GM23338 (cell line): Measurements from ENCODE around the gene ARHGEF11. TPM values are rescaled to one million over a fixed set of nuclear protein-coding genes. Genes with fewer than 3 reads are reported as not detected.

ENCODE experiments used
- ATAC-seq: fragments of 200-7000 bp; cut with Tn5 transposase; 3 replicates; pipeline ENCODE4 v1.9.1; 2020
- DNase-seq: peaks from one replicate; pipeline ENCODE4 v3.0.0-alpha.2; 2015; ENCODE audit warnings: low spot score
- H2AFZ ChIP-seq: fragments of 200-600 bp; sonication (generic); 2 replicates; pipeline ENCODE4 v1.8.0; 2016; ENCODE audit warnings: antibody characterized with exemption, mild to moderate bottlenecking, moderate library complexity
- H3F3A ChIP-seq: fragments of 200-600 bp; sonication (generic); replicated peaks from 2 replicates; pipeline ENCODE4 v1.8.0; 2017; ENCODE audit warnings: antibody characterized with exemption, mixed run types, low read depth
- H3K27ac ChIP-seq: fragments of 200-600 bp; sonication (generic); 2 replicates; pipeline ENCODE4 v1.6.1; 2016; ENCODE audit warnings: low read depth
- H3K27me3 ChIP-seq: fragments of 200-600 bp; sonication (generic); 2 replicates; pipeline ENCODE4 v1.8.0; 2016; ENCODE audit warnings: mild to moderate bottlenecking, mixed run types, moderate library complexity; ENCODE audit not compliant: insufficient read depth
- H3K36me3 ChIP-seq: fragments of 200-600 bp; sonication (generic); 2 replicates; pipeline ENCODE4 v1.8.0; 2016; ENCODE audit warnings: mild to moderate bottlenecking; ENCODE audit not compliant: insufficient read depth
- H3K4me1 ChIP-seq: fragments of 200-600 bp; sonication (generic); 2 replicates; pipeline ENCODE4 v1.8.0; 2016; ENCODE audit warnings: mild to moderate bottlenecking, moderate library complexity; ENCODE audit not compliant: insufficient read depth
- H3K4me2 ChIP-seq: fragments of 200-600 bp; sonication (generic); 2 replicates; pipeline ENCODE4 v1.7.1; 2017; ENCODE audit warnings: mixed run types
- H3K4me3 ChIP-seq: fragments of 200-600 bp; sonication (generic); 2 replicates; pipeline ENCODE4 v1.6.1; 2016; ENCODE audit warnings: mixed run types
- H3K79me2 ChIP-seq: fragments of 200-600 bp; sonication (generic); replicated peaks from 2 replicates; pipeline ENCODE4 v1.8.0; 2017; ENCODE audit warnings: mild to moderate bottlenecking; ENCODE audit not compliant: insufficient read depth
- H3K9me2 ChIP-seq: fragments of 200-600 bp; sonication (generic); 2 replicates; pipeline ENCODE4 v1.8.0; 2017; ENCODE audit not compliant: insufficient read depth
- H4K20me1 ChIP-seq: fragments of 200-600 bp; sonication (generic); replicated peaks from 2 replicates; pipeline ENCODE4 v1.8.0; 2017; ENCODE audit warnings: mild to moderate bottlenecking; ENCODE audit not compliant: insufficient read depth
- H3K27ac Mint-ChIP-seq: 2 replicates; pipeline ENCODE4 v1.8.0; 2020; ENCODE audit warnings: inconsistent platforms, mild to moderate bottlenecking, moderate library complexity, mixed read lengths
- H3K27me3 Mint-ChIP-seq: 3 replicates; pipeline ENCODE4 v1.8.0; 2022; ENCODE audit warnings: low read depth, mild to moderate bottlenecking, moderate library complexity, mixed read lengths, inconsistent platforms; ENCODE audit not compliant: insufficient read depth, poor library complexity
- H3K36me3 Mint-ChIP-seq: 3 replicates; pipeline ENCODE4 v1.8.0; 2021; ENCODE audit warnings: low read depth, mild to moderate bottlenecking, inconsistent platforms, moderate library complexity, mixed read lengths
- H3K4me1 Mint-ChIP-seq: 3 replicates; pipeline ENCODE4 v1.8.0; 2020; ENCODE audit warnings: mild to moderate bottlenecking, inconsistent platforms, mixed read lengths
- H3K4me3 Mint-ChIP-seq: 3 replicates; pipeline ENCODE4 v1.8.0; 2021; ENCODE audit warnings: moderate library complexity, mild to moderate bottlenecking, inconsistent platforms, mixed read lengths
- H3K9me3 Mint-ChIP-seq: 3 replicates; pipeline ENCODE4 v1.8.0; 2020; ENCODE audit warnings: moderate library complexity, mild to moderate bottlenecking, inconsistent platforms, mixed read lengths
- CREB1 ChIP-seq: fragments of 250-450 bp; sonication (Bioruptor Pico); IDR thresholded peaks from 2 replicates; pipeline ENCODE4 v1.5.0; 2020; ENCODE audit warnings: low read depth, mild to moderate bottlenecking, moderate library complexity
- JUNB ChIP-seq: IDR thresholded peaks from one replicate; pipeline ENCODE4 v1.6.1; 2016; ENCODE audit warnings: antibody characterized with exemption; ENCODE audit not compliant: unreplicated experiment
- POLR2AphosphoS5 ChIP-seq: IDR thresholded peaks from 2 replicates; pipeline ENCODE4 v1.6.1; 2016; ENCODE audit warnings: antibody characterized with exemption, low read depth
- STAT1 ChIP-seq: IDR thresholded peaks from one replicate; pipeline ENCODE4 v1.6.1; 2016; ENCODE audit warnings: antibody characterized with exemption; ENCODE audit not compliant: unreplicated experiment
- ZNF114 ChIP-seq: fragments of 250-450 bp; sonication (Bioruptor Pico); IDR thresholded peaks from 2 replicates; pipeline ENCODE4 v1.5.0; 2020; ENCODE audit warnings: mild to moderate bottlenecking, moderate library complexity
- ZNF331 ChIP-seq: fragments of 250-450 bp; sonication (Bioruptor Pico); IDR thresholded peaks from 2 replicates; pipeline ENCODE4 v1.5.0; 2020; ENCODE audit warnings: low read depth, mild to moderate bottlenecking, moderate library complexity
- polyA plus RNA-seq: library from polyadenylated mRNA; unstranded; fragments of >200 nt; fragmentation: Nextera tagmentation; extraction: Ambion mirVana; gene quantifications from 2 replicates; pipeline ENCODE4 v1.2.1, GENCODE V29; 2016
- total RNA-seq: library from RNA; depleted of rRNA; stranded (reverse); fragments of >200 nt; shearing (Covaris generic); gene quantifications from 2 replicates; pipeline ENCODE4 v1.2.3, GENCODE V29; 2014
- TF ChIP-seq, protein P1 (sequence below): IDR thresholded peaks from one replicate; pipeline ENCODE4 v1.6.1; 2018; ENCODE audit warnings: antibody characterized with exemption; ENCODE audit not compliant: unreplicated experiment
- TF ChIP-seq, protein P2 (sequence below): IDR thresholded peaks from 2 replicates; pipeline ENCODE4 v1.6.1; 2016; ENCODE audit warnings: antibody characterized with exemption
- TF ChIP-seq, protein P3 (sequence below), 2 experiments: fragments of 200-600 bp in 1 of 2; sonication (generic) in 1 of 2; conservative IDR thresholded peaks; 2 replicates each; pipeline versions ENCODE4 v1.5.1 to v1.6.1; 2016 to 2017; ENCODE audit warnings: antibody characterized with exemption in 2 of 2, low read depth in 2 of 2, mild to moderate bottlenecking in 2 of 2, moderate library complexity in 1 of 2

ARHGEF11 gene
- total and polyA plus RNA-seq, 2 experiments from 2014 or later = 12.3 to 33.7 TPM

DNA sequence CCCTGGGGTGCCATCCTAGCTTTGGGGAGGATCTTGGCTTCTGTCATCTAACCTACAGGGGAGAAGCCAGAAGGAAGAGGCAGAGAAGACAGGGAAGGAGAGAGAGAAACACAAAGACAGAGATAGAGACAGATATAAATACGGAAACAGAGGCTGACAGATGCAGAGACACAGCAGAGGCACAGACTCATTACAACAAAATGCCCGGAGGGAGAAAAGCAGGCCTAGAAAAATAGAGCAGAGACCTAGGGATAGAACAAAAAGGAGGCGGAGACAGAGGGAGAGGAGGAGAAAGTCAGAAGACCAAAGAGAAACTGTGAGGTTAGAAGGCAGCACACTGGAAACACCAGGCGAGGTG, 150.1 kb downstream of the ARHGEF11 start (continued):
- TF ChIP-seq, protein P1, sequence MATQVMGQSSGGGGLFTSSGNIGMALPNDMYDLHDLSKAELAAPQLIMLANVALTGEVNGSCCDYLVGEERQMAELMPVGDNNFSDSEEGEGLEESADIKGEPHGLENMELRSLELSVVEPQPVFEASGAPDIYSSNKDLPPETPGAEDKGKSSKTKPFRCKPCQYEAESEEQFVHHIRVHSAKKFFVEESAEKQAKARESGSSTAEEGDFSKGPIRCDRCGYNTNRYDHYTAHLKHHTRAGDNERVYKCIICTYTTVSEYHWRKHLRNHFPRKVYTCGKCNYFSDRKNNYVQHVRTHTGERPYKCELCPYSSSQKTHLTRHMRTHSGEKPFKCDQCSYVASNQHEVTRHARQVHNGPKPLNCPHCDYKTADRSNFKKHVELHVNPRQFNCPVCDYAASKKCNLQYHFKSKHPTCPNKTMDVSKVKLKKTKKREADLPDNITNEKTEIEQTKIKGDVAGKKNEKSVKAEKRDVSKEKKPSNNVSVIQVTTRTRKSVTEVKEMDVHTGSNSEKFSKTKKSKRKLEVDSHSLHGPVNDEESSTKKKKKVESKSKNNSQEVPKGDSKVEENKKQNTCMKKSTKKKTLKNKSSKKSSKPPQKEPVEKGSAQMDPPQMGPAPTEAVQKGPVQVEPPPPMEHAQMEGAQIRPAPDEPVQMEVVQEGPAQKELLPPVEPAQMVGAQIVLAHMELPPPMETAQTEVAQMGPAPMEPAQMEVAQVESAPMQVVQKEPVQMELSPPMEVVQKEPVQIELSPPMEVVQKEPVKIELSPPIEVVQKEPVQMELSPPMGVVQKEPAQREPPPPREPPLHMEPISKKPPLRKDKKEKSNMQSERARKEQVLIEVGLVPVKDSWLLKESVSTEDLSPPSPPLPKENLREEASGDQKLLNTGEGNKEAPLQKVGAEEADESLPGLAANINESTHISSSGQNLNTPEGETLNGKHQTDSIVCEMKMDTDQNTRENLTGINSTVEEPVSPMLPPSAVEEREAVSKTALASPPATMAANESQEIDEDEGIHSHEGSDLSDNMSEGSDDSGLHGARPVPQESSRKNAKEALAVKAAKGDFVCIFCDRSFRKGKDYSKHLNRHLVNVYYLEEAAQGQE = no peak
- TF ChIP-seq JUNB = no peak
- TF ChIP-seq CREB1 (CRISPR knock-in tag) = no peak
- TF ChIP-seq, protein P2, sequence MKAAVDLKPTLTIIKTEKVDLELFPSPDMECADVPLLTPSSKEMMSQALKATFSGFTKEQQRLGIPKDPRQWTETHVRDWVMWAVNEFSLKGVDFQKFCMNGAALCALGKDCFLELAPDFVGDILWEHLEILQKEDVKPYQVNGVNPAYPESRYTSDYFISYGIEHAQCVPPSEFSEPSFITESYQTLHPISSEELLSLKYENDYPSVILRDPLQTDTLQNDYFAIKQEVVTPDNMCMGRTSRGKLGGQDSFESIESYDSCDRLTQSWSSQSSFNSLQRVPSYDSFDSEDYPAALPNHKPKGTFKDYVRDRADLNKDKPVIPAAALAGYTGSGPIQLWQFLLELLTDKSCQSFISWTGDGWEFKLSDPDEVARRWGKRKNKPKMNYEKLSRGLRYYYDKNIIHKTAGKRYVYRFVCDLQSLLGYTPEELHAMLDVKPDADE = no peak
- no peak for TF ChIP-seq STAT1

DNA sequence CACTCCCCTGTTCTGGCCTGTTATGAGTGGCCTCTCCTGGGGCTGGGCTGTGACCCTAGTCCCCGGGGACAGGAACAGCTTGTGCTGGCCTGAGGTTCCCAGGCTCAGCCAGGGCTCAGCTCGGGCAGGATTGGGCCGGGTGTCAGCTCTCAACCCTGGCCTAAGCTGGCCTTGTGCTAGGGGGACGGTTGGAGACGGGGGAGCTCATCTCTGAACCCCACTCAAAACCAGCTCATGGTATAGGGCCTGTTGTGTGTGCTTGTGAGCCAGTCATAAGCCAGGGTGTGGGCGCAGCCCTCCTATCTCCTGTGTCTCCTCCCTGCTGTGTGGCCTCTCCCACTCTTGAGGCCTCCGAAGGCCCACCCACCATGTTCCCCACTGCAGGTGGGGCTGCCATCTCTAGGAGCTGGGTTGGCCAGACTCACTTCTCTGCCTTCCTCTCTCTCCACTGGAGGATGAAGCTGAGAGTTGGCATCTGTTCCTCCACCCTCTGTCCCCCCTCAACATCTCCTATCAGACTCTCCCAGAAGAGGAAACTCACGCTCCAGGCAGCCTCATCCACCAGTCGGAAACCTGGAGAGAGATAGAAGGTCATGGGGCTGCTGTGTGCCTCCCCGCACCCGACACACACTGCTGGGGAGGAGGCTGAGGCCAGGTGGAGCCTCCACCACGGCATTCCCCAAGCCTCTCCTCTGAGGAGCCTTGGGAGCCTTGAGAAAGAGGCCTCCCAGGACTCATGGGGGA, 150.7 kb downstream of the ARHGEF11 start:
- TF ChIP-seq, protein P3, sequence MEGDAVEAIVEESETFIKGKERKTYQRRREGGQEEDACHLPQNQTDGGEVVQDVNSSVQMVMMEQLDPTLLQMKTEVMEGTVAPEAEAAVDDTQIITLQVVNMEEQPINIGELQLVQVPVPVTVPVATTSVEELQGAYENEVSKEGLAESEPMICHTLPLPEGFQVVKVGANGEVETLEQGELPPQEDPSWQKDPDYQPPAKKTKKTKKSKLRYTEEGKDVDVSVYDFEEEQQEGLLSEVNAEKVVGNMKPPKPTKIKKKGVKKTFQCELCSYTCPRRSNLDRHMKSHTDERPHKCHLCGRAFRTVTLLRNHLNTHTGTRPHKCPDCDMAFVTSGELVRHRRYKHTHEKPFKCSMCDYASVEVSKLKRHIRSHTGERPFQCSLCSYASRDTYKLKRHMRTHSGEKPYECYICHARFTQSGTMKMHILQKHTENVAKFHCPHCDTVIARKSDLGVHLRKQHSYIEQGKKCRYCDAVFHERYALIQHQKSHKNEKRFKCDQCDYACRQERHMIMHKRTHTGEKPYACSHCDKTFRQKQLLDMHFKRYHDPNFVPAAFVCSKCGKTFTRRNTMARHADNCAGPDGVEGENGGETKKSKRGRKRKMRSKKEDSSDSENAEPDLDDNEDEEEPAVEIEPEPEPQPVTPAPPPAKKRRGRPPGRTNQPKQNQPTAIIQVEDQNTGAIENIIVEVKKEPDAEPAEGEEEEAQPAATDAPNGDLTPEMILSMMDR (conservative IDR thresholded peaks at IDR 0.05; ENCODE audit: low read depth in 2 of 2) = no peak
- TF ChIP-seq CREB1 (CRISPR knock-in tag) = no peak
- TF ChIP-seq ZNF331 (CRISPR knock-in tag) = no peak
- TF ChIP-seq POLR2AphosphoS5 = no peak
- TF ChIP-seq ZNF114 = no peak
- H2AFZ ChIP-seq = no peak overlapping the region
- no peaks in the 10 kb centered on the region for H3K36me3 ChIP-seq
- no peak overlapping the region; the same call in 2 of the 3 replicates for H3K4me3 Mint-ChIP-seq
- H3K9me2 ChIP-seq = no peaks in the 10 kb centered on the region
- H3K79me2 ChIP-seq = no peaks in the 10 kb centered on the region
- no peaks in the 10 kb centered on the region for H3K36me3 Mint-ChIP-seq
- H3K4me2 ChIP-seq = no peak overlapping the region
- no peaks in the 10 kb centered on the region for H3K9me3 Mint-ChIP-seq
- H3K27me3 ChIP-seq = peaks cover 58% of the 10 kb centered on the region
- H3F3A ChIP-seq = no peaks in the 10 kb centered on the region
- H3K27ac Mint-ChIP-seq = no peak overlapping the region
- H4K20me1 ChIP-seq = no peaks in the 10 kb centered on the region; the same call in 1 of the 2 replicates
- H3K4me3 ChIP-seq = no peak overlapping the region
- no peak for ATAC-seq
- H3K4me1 Mint-ChIP-seq = peaks cover 26% of the 10 kb centered on the region
- H3K4me1 ChIP-seq = no peaks in the 10 kb centered on the region; the same call in 1 of the 2 replicates
- H3K27me3 Mint-ChIP-seq = peaks cover 46% of the 10 kb centered on the region
- no peak for DNase-seq
- no peak overlapping the region for H3K27ac ChIP-seq
